IMR-90 (cell line): ENCODE results near the gene STAT6.

ENCODE experiments used
- CEBPB ChIP-seq: IDR thresholded peaks from 2 replicates; pipeline ENCODE4 v1.6.1; 2012; ENCODE audit warnings: low read depth, low read length, improper control_type of control experiment
- CTCF ChIP-seq: conservative IDR thresholded peaks from 2 replicates; pipeline ENCODE4 v1.5.1; 2012; ENCODE audit warnings: mild to moderate bottlenecking, low read depth, low read length, improper control_type of control experiment
- FOS ChIP-seq: fragments of 150-350 bp; IDR thresholded peaks from 2 replicates; pipeline ENCODE4 v1.6.1; 2016; ENCODE audit warnings: low read depth, low read length
- MAFK ChIP-seq: IDR thresholded peaks from 2 replicates; pipeline ENCODE4 v1.6.1; 2012; ENCODE audit warnings: low read depth, low read length, improper control_type of control experiment
- MAZ ChIP-seq: IDR thresholded peaks from 2 replicates; pipeline ENCODE4 v1.6.1; 2012; ENCODE audit warnings: low read depth, mild to moderate bottlenecking, low read length, improper control_type of control experiment, moderate library complexity, borderline replicate concordance
- MXI1 ChIP-seq: IDR thresholded peaks from 2 replicates; pipeline ENCODE4 v1.6.1; 2012; ENCODE audit warnings: low read depth, mild to moderate bottlenecking, low read length, moderate library complexity, borderline replicate concordance
- POLR2A ChIP-seq: IDR thresholded peaks from 2 replicates; pipeline ENCODE4 v1.6.1; 2012; ENCODE audit warnings: mild to moderate bottlenecking, low read depth, low read length
- RAD21 ChIP-seq: IDR thresholded peaks from 2 replicates; pipeline ENCODE4 v1.6.1; 2012; ENCODE audit warnings: low read length, improper control_type of control experiment
- RFX5 ChIP-seq: IDR thresholded peaks from 2 replicates; pipeline ENCODE4 v1.8.0; 2012; ENCODE audit warnings: low read depth, mild to moderate bottlenecking, low read length, moderate library complexity
- SMC3 ChIP-seq: fragments of 150-350 bp; IDR thresholded peaks from 2 replicates; pipeline ENCODE4 v1.6.1; 2016; ENCODE audit warnings: low read depth, mild to moderate bottlenecking, antibody characterized with exemption, low read length, moderate library complexity

- TF ChIP-seq POLR2A (no peak), CTCF (no peak), MAZ (no peak), RFX5 (no peak), MXI1 (no peak), RAD21 (no peak), FOS (no peak), MAFK (no peak), CEBPB (no peak), SMC3 (no peak)
Measured at GRCh38 chr12:57153415-57153997, 42.3 kb upstream of the STAT6 start.
